Activated CD8-positive, alpha-beta memory T cell treated with anti-CD3 and anti-CD28 coated beads for 48 hours (primary cell): ENCODE results near the gene R3HDM1.
"Not testable (repeated sequence)": the region's sequence is repeated elsewhere in the genome, so short reads cannot be mapped to it uniquely, and the experiment has no call there.

ENCODE experiments used
- DNase-seq, 3 experiments: peaks; one replicate each; pipeline ENCODE4 v3.0.0-alpha.2; 2020; ENCODE audit warnings: low read depth in 2 of 3, low spot score in 2 of 3

R3HDM1 gene

DNA sequence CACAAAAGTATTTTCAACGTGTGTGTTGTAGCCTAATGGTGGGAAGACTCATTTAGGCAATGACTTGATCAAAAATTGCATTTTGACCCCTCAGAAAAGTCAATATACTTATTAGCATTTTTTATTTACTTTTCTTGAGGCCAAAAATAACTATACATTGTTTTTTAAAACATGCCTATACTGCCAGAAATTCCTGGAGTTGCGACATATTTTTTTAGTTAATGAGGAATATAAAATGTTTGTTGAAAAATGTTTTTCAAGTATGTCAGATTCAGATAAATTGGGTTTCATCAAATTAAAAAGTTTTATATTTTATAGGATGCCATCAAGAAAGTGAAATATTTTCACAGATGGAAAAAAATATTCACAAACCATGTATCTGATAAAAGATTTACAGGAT is 39.6 kb downstream of the R3HDM1 start:
- DNase-seq, result no peak

DNA sequence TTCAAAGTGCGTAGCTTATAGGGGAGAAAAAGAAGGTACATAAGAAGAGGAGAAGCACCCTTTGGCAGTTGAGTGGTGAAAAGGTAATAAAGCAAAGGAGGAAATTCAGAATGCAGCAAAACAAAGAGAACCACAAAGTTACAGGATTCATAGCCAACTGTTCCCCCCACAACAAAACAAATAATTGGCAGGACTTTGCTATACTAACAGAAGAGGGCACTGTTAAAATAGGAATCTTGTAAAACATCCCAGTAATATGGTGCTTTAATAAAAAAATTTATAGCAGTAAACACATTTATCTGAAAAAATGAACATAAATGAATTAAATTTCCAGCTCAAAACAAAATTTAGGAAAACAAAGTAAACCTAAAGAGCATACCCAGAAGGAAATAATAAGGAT is 42.3 kb downstream of the R3HDM1 start:
- DNase-seq, result no peak

DNA sequence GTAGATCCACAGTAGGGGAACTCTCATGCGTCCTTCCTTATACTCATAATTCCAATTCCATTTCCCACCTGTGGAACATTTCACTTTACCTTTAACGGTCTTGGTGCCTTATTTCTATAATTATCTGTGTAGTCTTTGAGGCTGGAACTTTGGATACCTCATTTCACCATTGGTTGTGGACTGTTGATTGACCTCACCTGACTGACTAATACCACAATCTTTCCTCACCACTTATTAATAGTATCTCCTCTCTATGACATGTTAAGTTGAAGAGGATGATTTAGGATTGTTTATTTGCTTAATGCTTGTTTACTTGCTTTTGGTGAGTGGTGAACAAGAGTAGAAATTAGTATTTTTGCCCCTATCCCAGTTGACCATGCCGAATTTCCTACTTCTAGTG is 50.0 kb downstream of the R3HDM1 start:
- no peak for DNase-seq

DNA sequence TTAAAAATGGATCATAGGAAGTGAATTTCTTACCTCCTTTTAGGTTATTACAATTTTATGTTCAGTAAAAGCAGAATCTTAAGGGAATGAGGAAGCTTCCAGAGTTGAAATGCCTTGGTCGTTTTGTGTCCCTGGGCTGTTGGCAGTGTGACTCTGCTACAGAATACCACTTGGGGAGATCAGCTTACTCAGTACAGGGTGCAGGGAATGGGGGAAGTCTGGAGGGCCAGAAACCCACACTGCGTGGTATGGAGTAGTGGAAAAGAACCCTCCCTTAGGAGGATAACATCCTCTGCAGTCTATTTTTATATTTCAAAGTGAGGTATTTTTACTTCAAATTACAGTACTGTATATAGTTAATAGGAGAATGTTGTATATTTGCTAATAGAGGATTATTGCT is 51.1 kb downstream of the R3HDM1 start:
- DNase-seq, result no peak

DNA sequence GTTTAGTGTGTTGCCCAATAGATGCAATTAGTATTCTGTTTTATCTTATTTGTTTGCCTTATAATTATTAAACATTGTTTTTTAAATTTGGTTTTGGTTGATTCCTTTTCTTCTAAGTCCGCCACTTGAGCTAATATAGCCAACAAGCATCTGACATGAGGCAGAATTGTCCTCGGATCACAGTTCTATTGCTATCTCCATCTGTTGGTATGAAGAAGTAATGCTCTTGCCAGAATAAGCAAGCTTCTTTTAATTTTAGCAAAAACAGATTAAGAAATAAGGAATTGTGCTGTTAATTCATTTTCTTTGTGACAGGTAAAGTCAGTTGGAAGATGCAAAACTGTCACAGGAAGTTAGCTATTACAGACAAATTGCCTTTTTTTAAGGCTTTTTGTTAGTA is 54.3 kb downstream of the R3HDM1 start:
- DNase-seq, result no peak

DNA sequence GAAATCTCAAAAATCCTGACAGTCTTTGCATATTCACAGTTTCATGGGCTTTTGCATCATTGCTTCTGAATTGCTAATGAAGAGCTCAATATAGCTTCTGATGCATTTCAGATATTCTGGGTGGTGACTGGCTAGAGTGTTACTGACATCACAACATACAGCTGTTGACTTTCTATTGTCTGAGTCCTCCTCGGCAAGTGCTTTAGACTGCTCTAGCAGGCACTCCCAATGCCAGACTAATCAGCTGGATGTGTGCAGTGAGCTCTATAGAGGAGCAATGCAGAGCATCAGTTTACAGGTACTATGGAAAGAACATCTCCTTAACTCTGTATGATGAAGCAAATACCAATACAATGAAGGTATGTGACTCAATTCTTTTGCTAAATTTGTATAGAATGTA is 54.9 kb downstream of the R3HDM1 start:
- DNase-seq, result no peak

DNA sequence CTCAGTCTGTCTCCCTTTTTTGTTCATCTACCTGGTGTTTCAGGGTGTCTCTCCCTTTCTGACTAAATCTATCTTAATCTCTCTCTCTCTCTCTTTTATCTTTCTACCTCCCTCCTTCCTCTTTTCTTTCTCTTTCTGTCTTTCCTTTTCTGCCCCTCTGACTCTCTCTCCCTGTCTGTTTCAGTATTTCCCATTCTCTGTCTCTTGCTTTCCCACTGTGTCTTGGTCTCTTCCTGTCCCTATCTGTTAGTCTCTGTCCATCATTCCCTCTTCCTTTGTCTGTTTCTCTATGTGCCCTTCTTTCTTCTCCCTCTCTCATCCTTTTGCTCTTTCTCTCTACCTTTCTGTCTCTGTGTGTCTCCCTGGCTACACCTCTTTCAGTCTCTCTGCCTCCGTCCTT is 56.7 kb downstream of the R3HDM1 start:
- DNase-seq, result no peak

DNA sequence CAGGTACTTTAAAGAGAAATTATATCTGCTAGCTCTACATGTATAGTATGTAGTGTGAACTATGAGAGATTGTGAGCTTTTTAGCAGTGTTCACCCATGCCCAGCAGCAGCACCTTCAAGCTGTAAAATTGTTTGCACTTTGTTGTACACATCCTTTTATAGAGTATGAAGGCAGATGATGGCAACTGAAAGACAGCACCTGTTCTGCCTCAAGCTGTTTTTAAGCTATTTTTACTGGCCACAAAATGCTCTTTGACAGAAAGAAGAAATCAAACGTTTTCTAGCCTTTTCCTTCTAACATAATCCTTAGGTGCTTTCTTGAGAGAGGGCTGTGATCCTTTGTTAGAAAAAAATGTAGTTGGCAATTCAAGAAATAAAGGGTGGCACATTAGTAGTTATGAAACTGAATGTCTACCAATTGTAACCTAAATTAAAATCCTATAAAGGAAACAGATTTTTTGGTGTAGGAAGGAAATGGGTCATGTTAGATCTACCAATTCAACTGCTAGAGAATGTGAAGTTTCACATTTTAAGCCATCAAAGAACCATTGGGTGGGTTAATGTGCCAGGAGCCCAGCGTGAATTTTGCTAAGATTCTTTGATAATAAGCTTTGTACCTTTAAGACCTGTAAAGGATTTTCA is 59.5 kb downstream of the R3HDM1 start:
- DNase-seq, result no peak

DNA sequence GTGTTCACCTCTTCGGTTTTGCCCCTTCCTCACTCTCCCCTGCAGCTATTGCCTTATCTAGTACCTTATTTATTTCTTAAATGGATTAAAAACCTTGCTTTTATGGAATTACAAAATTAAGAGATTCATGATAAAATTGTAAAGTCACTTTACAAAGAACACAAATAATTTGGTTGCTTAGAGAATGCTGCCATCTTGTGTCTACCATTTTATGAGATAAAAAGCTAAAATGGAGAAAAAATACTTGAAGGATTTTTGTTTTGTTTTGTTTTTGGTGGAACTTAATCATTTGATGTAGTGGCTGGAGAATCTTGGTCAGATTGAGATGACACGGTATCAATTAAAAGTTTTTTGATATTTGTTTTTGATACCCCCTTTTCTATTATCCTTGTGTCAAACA is 69.6 kb downstream of the R3HDM1 start:
- DNase-seq, result no peak

DNA sequence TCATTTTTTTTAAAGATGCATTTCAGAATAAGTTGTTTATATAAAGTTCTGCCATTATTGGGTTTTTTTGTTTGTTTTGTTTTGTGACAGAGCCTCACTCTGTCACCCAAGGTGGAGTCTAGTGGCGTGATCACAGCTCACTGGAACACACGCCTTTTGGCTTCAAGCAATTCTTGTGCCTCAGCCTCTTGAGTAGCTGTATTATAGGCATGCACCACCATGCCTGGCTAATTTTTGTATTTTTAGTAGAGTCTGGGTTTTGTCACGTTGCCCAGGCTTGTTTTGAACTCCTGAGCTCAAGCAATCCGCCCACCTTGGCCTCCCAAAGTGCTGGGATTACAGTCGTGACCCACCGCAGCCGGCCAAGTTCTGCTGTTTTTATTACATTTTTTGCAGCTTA is 72.3 kb downstream of the R3HDM1 start:
- no peak for DNase-seq

DNA sequence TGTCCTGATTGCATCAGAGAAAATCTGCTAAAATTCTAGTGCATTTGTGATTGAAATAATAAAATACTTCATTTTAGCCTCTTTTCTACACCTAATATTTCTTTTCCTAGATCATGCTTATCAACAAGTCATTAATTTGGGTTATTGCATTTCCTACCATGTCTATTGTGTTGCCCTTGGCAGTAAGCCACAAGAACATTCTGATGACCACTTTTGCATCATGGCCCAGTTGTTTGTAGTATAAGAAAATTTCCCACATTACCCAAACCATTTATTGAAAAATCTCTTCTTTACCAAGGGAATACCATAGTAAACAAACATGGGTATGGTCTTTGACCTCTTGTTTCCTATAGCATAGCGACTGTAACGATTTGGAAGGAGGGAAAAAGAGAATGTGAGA is 76.3 kb downstream of the R3HDM1 start:
- DNase-seq, result no peak

DNA sequence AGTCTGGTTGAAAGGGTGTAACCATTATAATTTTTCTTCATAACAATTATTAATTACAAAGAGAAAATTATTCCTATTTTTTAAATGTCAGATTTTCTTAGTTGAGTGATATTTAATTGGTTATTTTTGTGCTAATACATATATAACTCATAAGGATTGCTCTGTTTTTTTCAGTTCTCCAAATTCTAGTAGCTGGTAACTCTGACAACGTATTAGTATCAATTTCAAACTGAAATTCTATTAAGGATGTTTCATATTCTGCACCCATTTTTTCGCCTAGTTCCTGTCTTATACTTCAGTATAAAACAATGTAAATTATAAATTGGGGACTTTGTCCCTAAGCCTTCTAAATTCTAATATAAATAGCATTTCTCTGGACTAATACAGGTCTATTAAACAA is 81.0 kb downstream of the R3HDM1 start:
- no peak for DNase-seq

DNA sequence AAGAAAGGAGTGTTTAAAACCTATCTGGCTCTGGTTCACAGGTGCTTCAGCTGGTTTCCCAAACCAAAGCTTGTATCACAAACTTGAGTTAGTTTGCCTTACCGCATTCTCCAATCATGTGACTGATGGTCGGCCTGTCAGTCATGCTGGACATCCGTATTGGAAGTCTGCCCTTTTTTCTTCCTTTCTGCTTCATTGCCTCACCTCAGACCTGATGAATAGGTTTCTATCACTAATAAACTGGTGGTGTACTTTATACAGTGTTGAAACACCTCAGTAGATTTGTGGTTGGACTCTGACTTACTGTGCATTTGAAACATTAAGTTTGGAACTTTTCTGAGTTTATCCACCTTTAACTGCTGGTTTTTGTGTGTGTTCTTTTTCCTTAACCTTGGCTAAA is 84.1 kb downstream of the R3HDM1 start:
- no peak for DNase-seq

DNA sequence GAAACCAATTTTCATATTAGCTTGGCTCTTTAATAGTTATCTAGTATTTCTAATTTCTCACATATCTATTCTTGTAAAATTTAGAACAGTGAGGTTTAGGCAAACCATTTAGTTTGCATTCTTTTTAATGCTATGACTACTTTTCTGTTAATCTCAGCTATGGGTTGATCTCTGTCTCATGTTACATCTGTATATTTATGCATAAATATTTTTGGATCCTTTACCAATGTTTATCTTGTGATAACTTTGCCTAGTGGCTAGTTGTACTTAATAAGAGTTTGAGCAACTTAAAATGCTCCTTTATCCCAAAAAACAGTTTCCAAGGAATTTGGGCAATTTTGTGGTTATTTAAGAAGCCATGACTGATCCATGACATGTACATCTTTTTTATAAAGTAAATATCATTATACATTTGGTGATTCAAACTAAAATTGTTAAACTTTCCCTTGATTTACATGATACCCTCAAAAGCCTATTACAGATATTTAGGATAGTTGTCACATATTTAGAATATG is 86.3 kb downstream of the R3HDM1 start:
- DNase-seq, result no peak

DNA sequence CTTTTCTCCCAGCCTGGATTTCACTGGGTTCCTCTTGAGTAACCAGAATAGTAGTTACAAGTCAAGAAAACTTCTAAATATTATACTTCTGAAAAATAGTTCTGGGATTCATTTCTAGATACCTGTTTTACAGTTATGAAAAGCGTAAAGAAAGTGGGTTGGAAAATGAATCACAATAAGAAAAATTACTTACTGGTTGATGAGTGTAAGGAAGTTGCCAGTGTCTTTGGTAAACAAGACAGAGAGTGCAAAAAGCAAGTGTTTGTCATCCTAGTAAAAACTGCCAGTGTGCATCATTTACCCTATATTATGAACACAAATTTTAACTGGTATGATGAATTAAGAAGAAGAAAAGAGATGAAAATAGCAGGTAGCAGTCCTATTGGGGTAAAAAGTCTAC is 88.9 kb downstream of the R3HDM1 start:
- no peak for DNase-seq

DNA sequence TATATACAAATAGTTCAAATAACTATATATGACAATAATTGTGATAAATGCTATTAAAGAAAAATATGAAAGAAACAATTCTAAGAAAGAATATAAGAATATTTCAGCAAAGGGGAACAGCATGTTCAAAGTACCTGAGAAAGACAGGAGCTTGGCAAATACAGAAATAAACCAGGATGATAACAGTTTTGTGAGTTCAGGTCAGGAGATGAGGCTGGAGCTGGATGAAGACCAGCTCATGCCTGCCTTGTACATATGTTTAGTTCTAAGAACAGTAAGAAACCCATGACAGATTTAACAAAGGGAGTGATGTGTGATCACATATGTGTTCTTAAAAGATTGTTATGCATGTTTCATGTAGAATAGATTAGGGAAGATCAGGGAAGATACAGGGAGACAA is 98.2 kb downstream of the R3HDM1 start:
- DNase-seq, result no peak

DNA sequence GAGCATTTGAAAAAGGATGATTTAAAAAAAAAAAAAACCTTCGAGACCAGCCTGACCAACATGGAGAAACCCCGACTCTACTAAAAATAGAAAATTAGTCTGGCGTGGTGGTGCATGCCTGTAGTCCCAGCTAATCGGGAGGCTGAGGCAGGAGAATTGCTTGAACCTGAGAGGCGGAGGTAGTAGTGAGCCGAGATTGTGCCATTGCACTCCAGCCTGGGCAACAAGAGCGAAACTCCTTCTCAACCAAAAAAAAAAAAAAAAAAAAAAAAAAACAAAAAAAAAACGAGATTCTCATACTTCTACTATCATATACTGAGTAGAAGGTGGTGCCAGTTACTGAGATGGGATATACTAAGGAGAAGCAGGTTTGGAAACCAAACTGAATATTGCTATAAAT is 98.8 kb downstream of the R3HDM1 start:
- not testable (repeated sequence) for DNase-seq

DNA sequence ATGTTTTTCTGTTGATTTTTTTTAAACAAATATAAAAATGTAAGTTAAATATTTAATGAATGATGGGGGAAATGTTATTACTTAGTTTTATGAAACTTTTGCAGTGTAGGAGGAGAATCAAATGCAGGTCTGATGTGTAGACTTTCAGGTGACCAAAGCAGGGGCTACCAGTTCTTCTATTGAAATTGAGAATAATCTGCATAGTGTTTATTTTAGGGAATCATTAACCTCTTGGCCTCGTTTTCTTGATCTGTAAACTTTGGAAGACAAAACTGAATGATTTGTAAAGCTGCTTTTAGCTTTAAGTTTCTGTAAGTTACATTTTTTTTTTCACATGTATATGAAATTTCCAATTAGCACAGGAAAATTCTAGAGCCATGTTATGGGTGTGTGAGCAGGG is 99.2 kb downstream of the R3HDM1 start:
- no peak for DNase-seq

DNA sequence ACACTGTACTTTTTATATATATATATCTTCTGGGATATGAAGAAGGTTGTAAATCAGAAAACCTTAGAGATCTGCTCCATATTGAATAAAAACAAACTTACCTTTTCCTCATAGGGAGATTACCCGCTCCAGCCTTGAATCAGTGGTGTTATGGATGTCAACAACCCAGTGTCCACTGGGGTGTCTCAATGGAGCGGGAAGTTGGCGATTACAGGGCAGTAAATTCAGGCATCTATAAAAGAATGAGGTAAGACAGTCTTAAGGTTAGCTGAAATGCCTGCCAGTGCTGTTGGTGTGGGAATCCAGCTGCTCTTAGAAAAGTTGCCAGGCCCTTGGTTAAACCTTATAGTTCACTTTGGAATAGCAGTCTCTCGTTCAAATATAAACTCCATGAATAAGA is 102.3 kb downstream of the R3HDM1 start:
- no peak for DNase-seq

DNA sequence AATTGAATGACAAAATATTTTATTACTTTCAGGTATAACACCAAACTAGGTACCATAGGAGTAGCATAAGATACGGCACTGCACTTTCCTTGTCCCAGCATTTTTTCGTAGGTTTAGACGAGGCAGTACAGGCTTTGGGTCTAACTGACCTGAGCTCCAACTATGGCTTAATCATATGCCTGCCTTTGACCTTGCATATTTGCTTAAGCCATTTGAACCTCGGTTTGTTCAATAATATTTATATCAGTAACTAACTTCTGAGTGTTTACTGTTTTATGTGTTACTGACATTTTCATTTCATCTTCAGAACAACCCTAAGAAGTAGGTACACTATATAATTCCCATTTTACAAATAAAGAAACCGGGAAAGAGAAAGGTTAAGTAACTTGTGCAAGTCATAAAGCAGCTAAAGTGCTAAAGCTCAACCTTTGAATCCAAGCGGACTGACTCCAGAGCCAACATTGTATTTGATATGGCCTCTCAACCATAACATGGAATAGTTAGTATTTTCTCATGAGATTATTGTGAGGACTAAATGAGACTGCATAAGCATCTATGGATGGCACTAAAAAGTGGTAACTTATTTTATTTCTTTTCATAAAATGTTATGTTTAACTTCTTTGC is 104.0 kb downstream of the R3HDM1 start:
- no peak for DNase-seq

DNA sequence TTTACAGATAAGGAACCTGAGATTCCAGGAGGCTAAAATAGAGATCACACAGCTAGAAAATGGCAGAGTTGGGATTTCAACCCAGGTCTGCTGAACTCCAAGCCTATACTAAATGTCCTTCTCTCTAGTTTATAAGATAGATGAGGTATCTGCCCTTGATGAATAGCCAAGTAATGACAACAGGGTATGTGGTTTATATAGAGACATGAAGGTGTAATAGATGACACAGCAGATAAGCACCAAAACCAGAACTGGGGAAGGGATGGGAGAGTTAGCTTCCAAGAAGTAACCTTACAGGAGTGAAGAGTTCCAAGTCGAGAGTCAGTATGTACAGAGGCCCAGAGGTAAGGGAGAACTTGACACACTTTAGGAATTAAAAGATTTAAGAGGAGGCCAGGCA is 105.7 kb downstream of the R3HDM1 start:
- DNase-seq, result no peak

DNA sequence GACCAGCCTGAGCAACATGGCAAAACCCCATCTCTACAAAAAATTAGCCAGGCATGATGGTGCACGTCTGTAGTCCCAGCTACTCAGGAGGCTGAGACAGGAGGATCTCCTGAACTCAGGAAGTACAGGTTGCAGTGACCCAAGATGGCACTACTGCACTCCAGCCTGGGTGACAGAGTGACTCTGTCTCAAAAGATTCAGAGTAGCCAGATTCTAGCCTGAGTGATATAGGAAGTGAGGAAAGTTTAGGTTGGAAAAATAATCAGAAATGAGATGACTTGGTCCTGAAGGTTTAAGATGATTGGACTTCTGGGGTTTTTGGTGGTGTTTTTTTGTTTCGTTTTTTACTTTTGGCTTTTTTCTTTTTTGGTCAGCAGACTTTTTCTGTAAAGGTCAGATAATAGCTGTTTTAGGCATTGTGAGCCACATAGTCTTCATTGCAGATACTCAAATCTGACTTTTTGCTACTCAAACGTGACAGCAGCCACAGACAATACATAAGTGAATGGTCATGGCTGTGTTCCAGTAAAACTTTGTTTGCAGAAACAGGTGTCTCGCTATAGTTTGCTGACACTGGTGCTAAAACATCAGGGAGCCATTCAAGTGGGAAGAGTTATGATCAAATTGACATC is 106.3 kb downstream of the R3HDM1 start:
- no peak for DNase-seq

DNA sequence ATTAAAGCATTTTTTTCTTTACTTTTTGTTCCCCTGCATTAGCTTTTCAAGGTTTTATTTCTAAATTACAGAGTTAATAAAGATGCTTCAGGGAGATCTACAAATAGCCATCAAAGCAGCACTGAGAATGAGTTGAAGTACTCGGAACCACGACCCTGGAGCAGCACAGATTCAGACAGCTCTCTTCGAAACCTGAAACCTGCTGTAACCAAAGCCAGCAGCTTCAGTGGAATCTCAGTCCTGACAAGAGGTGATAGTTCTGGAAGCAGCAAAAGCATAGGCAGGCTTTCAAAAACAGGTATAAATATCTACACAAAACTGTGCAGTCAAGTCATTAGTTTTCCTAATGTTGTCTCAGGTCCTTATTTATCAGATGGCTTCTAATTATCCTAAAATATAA is 107.5 kb downstream of the R3HDM1 start:
- DNase-seq, result no peak
